Dendritic cell treated with granulocyte-macrophage colony-stimulating factor and Interleukin-4, amounts not matched to agents 40 ng/mL and 50 ng/mL, for 4 days (primary cell): ENCODE measurements around the gene CAPN10.

Experiments
- H3K27ac Mint-ChIP-seq: one replicate; pipeline ENCODE4 v1.8.0; 2022; ENCODE audit warnings: mild to moderate bottlenecking, mixed read lengths
- H3K27me3 Mint-ChIP-seq: one replicate; pipeline ENCODE4 v1.8.0; 2022; ENCODE audit warnings: mild to moderate bottlenecking, mixed read lengths
- H3K36me3 Mint-ChIP-seq: one replicate; pipeline ENCODE4 v1.8.0; 2022; ENCODE audit warnings: low read depth, mixed read lengths
- H3K4me1 Mint-ChIP-seq: one replicate; pipeline ENCODE4 v1.8.0; 2022; ENCODE audit warnings: low read depth, mixed read lengths
- H3K4me3 Mint-ChIP-seq: one replicate; pipeline ENCODE4 v1.8.0; 2022; ENCODE audit warnings: mild to moderate bottlenecking, moderate library complexity, mixed read lengths
- H3K9me3 Mint-ChIP-seq: one replicate; pipeline ENCODE4 v1.8.0; 2022; ENCODE audit warnings: mixed read lengths
- intact Hi-C: fragments of 100-400 bp; cut with micrococcal nuclease; formaldehyde crosslinking; loops from one replicate; pipeline ENCODE4 v1.15.0; 2022

Gene CAPN10

GRCh38 chr2:240638512-240639160 is 52.1 kb downstream of the CAPN10 start:
- Mint-ChIP-seq H3K27me3 (peaks cover 15% of the 10 kb centered on the region), H3K27ac (no peak overlapping the region), H3K4me3 (no peak overlapping the region), H3K36me3 (peaks cover 22% of the 10 kb centered on the region), H3K4me1 (peaks cover 32% of the 10 kb centered on the region), H3K9me3 (peaks cover 6% of the 10 kb centered on the region)
- intact Hi-C loops, result loop anchor here (5.0 kb wide), 1 partner anchor 36 kb away; no protein-coding TSS in a partner anchor

- Mint-ChIP-seq H3K36me3 (peaks cover 12% of the 10 kb centered on the region), H3K4me1 (peaks cover 24% of the 10 kb centered on the region), H3K27me3 (peaks cover 23% of the 10 kb centered on the region), H3K4me3 (no peak overlapping the region), H3K27ac (no peak overlapping the region), H3K9me3 (no peaks in the 10 kb centered on the region)
- intact Hi-C loops, result loop anchor here (5.0 kb wide), 1 partner anchor 37 kb away; no protein-coding TSS in a partner anchor
Observed at GRCh38 chr2:240639566-240639965, 53.0 kb downstream of the CAPN10 start.

DNA sequence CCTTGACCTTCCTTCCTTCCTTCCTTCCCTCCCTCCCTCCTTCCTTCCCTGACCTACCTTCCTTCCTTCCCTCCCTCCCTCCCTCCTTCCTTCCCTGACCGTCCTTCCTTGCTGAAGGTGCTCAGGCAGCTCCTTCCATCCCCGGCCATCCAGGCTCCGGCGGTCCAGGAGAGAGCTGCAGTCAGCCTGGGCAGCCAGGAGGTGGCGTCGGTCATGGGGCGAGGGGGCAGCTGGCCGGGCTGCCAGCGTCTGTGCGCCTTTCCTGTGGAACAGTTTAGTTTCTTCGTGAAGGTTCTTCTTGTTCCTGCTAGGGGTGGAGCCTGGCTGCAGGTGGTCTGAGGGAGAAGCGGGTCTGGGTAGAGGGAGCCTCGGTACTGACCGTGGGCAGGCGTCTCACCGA is 54.4 kb downstream of the CAPN10 start:
- no peak overlapping the region for H3K27ac Mint-ChIP-seq
- intact Hi-C loops, result no loop called here

GRCh38 chr2:240642061-240642805 is 55.7 kb downstream of the CAPN10 start:
- no peak overlapping the region for H3K4me3 Mint-ChIP-seq
- H3K27me3 Mint-ChIP-seq, result peaks cover 29% of the 10 kb centered on the region
- H3K4me1 Mint-ChIP-seq, result peaks cover 19% of the 10 kb centered on the region

More for the DNA sequence above, 54.4 kb downstream of the CAPN10 start:
- Mint-ChIP-seq H3K9me3 (no peaks in the 10 kb centered on the region), H3K4me1 (peaks cover 13% of the 10 kb centered on the region), H3K4me3 (no peak overlapping the region), H3K27me3 (peaks cover 27% of the 10 kb centered on the region), H3K36me3 (no peaks in the 10 kb centered on the region)

GRCh38 chr2:240642806-240643092 is 56.2 kb downstream of the CAPN10 start:
- H3K27me3 Mint-ChIP-seq, result peaks cover 32% of the 10 kb centered on the region
- intact Hi-C loops, result no loop called here
- peaks cover 23% of the 10 kb centered on the region for H3K4me1 Mint-ChIP-seq

More at GRCh38 chr2:240642061-240642805, 55.7 kb downstream of the CAPN10 start:
- intact Hi-C loops, result no loop called here
- H3K9me3 Mint-ChIP-seq, result no peaks in the 10 kb centered on the region
- H3K27ac Mint-ChIP-seq, result no peak overlapping the region
- no peaks in the 10 kb centered on the region for H3K36me3 Mint-ChIP-seq

DNA sequence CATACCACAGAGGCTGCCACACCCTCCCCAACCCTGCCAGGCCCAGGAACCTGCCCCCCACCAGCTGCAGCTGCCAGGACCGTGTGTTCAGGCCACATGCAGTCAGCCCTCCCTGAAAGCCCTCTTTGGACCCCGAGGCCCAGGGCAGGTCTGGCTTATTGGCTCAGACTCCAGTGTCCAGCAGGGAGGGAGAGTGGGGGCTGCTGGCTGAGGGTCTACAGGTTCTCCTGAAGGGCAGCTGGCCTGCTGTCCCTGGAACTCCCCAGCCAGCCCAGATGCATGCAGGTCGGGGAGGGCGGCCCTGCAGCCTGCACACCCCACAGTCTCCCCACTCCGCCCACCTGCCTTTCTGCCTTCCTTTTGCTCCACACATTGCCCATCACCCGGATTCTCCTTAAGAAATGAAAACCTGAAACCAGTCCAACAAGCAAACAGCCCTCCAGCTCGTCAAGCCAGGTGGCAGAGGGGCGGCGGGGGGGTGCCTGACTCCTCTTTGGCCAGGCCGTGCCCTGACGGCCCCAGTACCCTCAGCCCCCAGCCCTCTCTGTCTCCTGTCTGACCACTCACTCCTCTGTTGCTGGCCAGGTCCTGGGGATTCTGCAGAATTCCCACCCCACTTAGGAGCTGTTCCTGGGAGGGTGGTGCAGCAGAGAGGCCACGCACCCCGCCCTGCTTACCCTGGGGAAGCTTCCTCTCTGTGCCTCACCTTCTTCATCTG is 56.7 kb downstream of the CAPN10 start:
- Mint-ChIP-seq H3K36me3 (no peaks in the 10 kb centered on the region), H3K27ac (no peak overlapping the region)

More at GRCh38 chr2:240642806-240643092, 56.2 kb downstream of the CAPN10 start:
- no peaks in the 10 kb centered on the region for H3K36me3 Mint-ChIP-seq
- no peaks in the 10 kb centered on the region for H3K9me3 Mint-ChIP-seq
- H3K4me3 Mint-ChIP-seq, result no peak overlapping the region
- H3K27ac Mint-ChIP-seq, result no peak overlapping the region

DNA sequence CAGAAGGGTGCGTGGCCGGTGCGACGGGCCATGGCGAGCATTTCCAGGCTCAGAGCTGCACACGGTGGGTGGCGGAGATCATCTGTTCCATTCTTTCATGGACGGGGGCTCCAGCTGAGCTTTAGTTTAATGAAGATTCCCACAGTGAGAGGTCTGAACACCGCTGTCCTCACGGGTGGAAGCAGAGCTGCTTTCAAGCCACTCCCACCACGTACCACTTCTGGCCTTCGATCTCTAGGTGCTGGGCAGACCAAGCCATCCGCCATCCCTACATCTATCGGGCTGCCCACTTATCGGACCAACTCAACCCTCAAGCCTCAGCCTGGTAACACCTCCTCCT is 57.2 kb downstream of the CAPN10 start:
- H3K4me3 Mint-ChIP-seq, result no peak overlapping the region
- intact Hi-C loops, result no loop called here

More for the DNA sequence above, 56.7 kb downstream of the CAPN10 start:
- Mint-ChIP-seq H3K4me1 (peaks cover 26% of the 10 kb centered on the region), H3K27me3 (peaks cover 33% of the 10 kb centered on the region), H3K4me3 (no peak overlapping the region), H3K9me3 (no peaks in the 10 kb centered on the region)
- intact Hi-C loops, result no loop called here

GRCh38 chr2:240644171-240644651 is 57.7 kb downstream of the CAPN10 start:
- no peaks in the 10 kb centered on the region for H3K36me3 Mint-ChIP-seq
- H3K9me3 Mint-ChIP-seq, result no peaks in the 10 kb centered on the region
- intact Hi-C loops, result no loop called here
- peaks cover 42% of the 10 kb centered on the region for H3K27me3 Mint-ChIP-seq
- H3K4me1 Mint-ChIP-seq, result peaks cover 27% of the 10 kb centered on the region
- no peak overlapping the region for H3K27ac Mint-ChIP-seq
- H3K4me3 Mint-ChIP-seq, result no peak overlapping the region

More for the DNA sequence above, 57.2 kb downstream of the CAPN10 start:
- peaks cover 38% of the 10 kb centered on the region for H3K27me3 Mint-ChIP-seq
- H3K36me3 Mint-ChIP-seq, result no peaks in the 10 kb centered on the region
- H3K27ac Mint-ChIP-seq, result no peak overlapping the region
- H3K4me1 Mint-ChIP-seq, result peaks cover 26% of the 10 kb centered on the region
- no peaks in the 10 kb centered on the region for H3K9me3 Mint-ChIP-seq

- Mint-ChIP-seq H3K27me3 (peaks cover 47% of the 10 kb centered on the region), H3K27ac (no peak overlapping the region), H3K4me3 (no peak overlapping the region), H3K4me1 (peaks cover 32% of the 10 kb centered on the region), H3K9me3 (no peaks in the 10 kb centered on the region), H3K36me3 (no peaks in the 10 kb centered on the region)
- intact Hi-C loops, result no loop called here
Observed at GRCh38 chr2:240644859-240645301, 58.3 kb downstream of the CAPN10 start.

- peaks cover 50% of the 10 kb centered on the region for H3K27me3 Mint-ChIP-seq
- intact Hi-C loops, result no loop called here
- H3K9me3 Mint-ChIP-seq, result no peaks in the 10 kb centered on the region
- no peak overlapping the region for H3K4me3 Mint-ChIP-seq
- H3K4me1 Mint-ChIP-seq, result peaks cover 32% of the 10 kb centered on the region
- no peak overlapping the region for H3K27ac Mint-ChIP-seq
- H3K36me3 Mint-ChIP-seq, result no peaks in the 10 kb centered on the region
Observed at GRCh38 chr2:240645346-240645745, 58.8 kb downstream of the CAPN10 start.

DNA sequence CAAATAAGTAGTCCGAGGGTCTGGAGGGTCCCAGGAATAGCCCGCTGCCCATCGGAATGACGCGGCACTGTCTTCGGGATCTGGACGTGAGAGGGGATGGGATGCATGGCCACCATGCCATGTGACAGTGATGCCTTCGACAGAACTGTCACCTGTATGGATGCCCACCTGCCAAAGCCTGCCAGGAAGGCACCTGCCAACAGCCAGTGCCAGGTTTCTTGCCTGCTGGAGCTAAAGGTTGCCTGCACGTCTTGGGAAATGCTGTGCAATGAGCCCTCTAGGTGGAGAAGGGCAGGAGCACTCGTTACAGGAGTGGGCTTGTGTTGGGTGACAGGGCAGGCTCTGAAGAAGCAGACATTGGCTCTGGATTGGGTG is 59.3 kb downstream of the CAPN10 start:
- peaks cover 53% of the 10 kb centered on the region for H3K27me3 Mint-ChIP-seq
- intact Hi-C loops, result no loop called here
- no peaks in the 10 kb centered on the region for H3K9me3 Mint-ChIP-seq
- peaks cover 32% of the 10 kb centered on the region for H3K4me1 Mint-ChIP-seq
- H3K36me3 Mint-ChIP-seq, result no peaks in the 10 kb centered on the region
- H3K4me3 Mint-ChIP-seq, result no peak overlapping the region
- no peak overlapping the region for H3K27ac Mint-ChIP-seq

- peak overlapping the region; percentile 8 for H3K27ac Mint-ChIP-seq
- peaks cover 4% of the 10 kb centered on the region for H3K9me3 Mint-ChIP-seq
- intact Hi-C loops, result no loop called here
- H3K4me1 Mint-ChIP-seq, result peaks cover 28% of the 10 kb centered on the region
- peaks cover 55% of the 10 kb centered on the region for H3K27me3 Mint-ChIP-seq
- H3K4me3 Mint-ChIP-seq, result peak overlapping the region; percentile 1
- H3K36me3 Mint-ChIP-seq, result no peaks in the 10 kb centered on the region
Observed at GRCh38 chr2:240646176-240646899, 59.8 kb downstream of the CAPN10 start.

DNA sequence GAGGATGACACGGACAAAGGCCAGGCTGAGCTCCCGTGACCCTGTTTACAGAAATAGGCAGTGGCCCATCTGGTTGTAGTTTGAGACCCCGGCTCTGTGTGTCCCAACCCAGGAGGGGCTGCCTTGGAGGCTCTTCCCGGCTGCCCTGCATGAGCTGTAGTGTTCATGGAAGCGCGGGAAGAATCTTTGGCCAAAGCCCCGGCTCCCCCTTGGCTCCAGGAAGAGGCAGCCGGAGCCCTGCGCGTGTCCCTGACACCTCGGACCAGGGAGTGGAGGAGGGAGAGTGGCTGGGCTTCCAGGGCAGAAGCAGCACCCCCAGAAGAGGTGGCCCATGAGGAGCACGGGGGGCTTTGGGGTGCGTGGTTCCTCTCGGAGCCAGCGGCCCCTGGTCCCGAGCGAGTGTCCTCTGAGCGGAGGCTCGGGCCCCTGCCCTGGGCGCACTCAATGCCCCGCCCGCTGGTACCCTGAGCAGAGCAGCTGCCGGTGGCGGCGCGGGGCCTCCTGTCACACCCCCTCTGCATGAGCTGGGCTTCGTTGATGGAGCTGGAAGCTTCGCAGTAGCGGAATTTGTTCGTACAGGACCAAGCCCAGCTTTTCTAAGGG is 60.5 kb downstream of the CAPN10 start:
- H3K4me1 Mint-ChIP-seq, result peaks cover 31% of the 10 kb centered on the region
- H3K27me3 Mint-ChIP-seq, result peaks cover 59% of the 10 kb centered on the region
- no peaks in the 10 kb centered on the region for H3K36me3 Mint-ChIP-seq
- no peak overlapping the region for H3K4me3 Mint-ChIP-seq
- peaks cover 10% of the 10 kb centered on the region for H3K9me3 Mint-ChIP-seq
- H3K27ac Mint-ChIP-seq, result no peak overlapping the region
- intact Hi-C loops, result no loop called here
